A549 (cell line): ENCODE measurements around the gene ZNF205. TPM values are rescaled to one million over a fixed set of nuclear protein-coding genes. Genes with fewer than 3 reads are reported as not detected.
"Not testable (repeated sequence)": the region's sequence is repeated elsewhere in the genome, so short reads cannot be mapped to it uniquely, and the experiment has no call there.

Source experiments
- ATAC-seq, 2 experiments: fragments of 200-7000 bp in 1 of 2; fragments of >200 bp in 1 of 2; cut with Nextera tagmentation in 1 of 2; cut with Tn5 transposase in 1 of 2; 3 replicates each; pipeline versions ENCODE4 v1.8.0 to v1.9.1; 2018 to 2020; ENCODE audit warnings: mild to moderate bottlenecking in 1 of 2, moderate library complexity in 1 of 2
- CTCF ChIA-PET: fragments of 300-600 bp; sonication (Branson Sonifier 250); formaldehyde crosslinking; extraction: SDS; loops from one replicate; lab custom pipeline; 2021; ENCODE audit warnings: antibody characterized with exemption, inconsistent platforms; lab: Yijun Ruan, JAX
- POLR2A ChIA-PET: fragments of 350-600 bp; formaldehyde crosslinking; extraction: SDS; loops from one replicate; lab custom pipeline; 2021; ENCODE audit warnings: antibody characterized with exemption, inconsistent platforms; lab: Yijun Ruan, JAX
- DNase-seq, 2 experiments: peaks; one replicate each; pipeline versions ENCODE4 v3.0.0 to v3.0.0-alpha.2; 2011 to 2016; ENCODE audit warnings: low read depth in 1 of 2, low spot score in 1 of 2
- FAIRE-seq: peaks from 2 replicates; lab custom pipeline; 2011; peaks lifted over from hg19 to GRCh38; lab: Jason Lieb, UNC
- H3K27ac ChIP-seq, 2 experiments: fragments of >200 bp; sonication (Bioruptor Twin); formaldehyde crosslinking; 3 replicates each; pipeline ENCODE4 v1.5.1; 2016 to 2017
- H3K4me1 ChIP-seq: fragments of >200 bp; sonication (Bioruptor Twin); formaldehyde crosslinking; 3 replicates; pipeline ENCODE4 v1.6.1; 2016
- H3K4me2 ChIP-seq: fragments of >200 bp; sonication (Bioruptor Twin); formaldehyde crosslinking; 3 replicates; pipeline ENCODE4 v1.6.1; 2016
- H3K4me3 ChIP-seq: fragments of >200 bp; sonication (Bioruptor Twin); formaldehyde crosslinking; 3 replicates; pipeline ENCODE4 v1.5.1; 2016
- H3K9me3 ChIP-seq: fragments of >200 bp; sonication (Bioruptor Twin); formaldehyde crosslinking; 3 replicates; pipeline ENCODE4 v1.6.1; 2016
- CBX2 ChIP-seq: fragments of 200-600 bp; sonication (generic); IDR thresholded peaks from 2 replicates; pipeline ENCODE4 v1.6.1; 2016; ENCODE audit warnings: low read depth, mild to moderate bottlenecking, borderline replicate concordance
- CBX8 ChIP-seq: fragments of 200-600 bp; sonication (generic); IDR thresholded peaks from 2 replicates; pipeline ENCODE4 v1.6.1; 2016
- CHD2 ChIP-seq: fragments of 150-350 bp; IDR thresholded peaks from 2 replicates; pipeline ENCODE4 v1.6.1; 2014; ENCODE audit warnings: low read length; ENCODE audit not compliant: partially characterized antibody
- EP300 ChIP-seq, 2 experiments: fragments of >200 bp; sonication (Bioruptor Twin); formaldehyde crosslinking; IDR thresholded peaks; 2 replicates in 1 of 2; 3 replicates in 1 of 2; pipeline ENCODE4 v1.6.1; 2016 to 2017
- ESRRA ChIP-seq: fragments of 150-350 bp; IDR thresholded peaks from 2 replicates; pipeline ENCODE4 v1.6.1; 2014; ENCODE audit warnings: mild to moderate bottlenecking, low read length, borderline replicate concordance
- FOSB ChIP-seq: fragments of 250-450 bp; sonication (Bioruptor Pico); IDR thresholded peaks from 2 replicates; pipeline ENCODE4 v1.5.0; 2020; ENCODE audit warnings: mild to moderate bottlenecking, moderate library complexity
- JUN ChIP-seq, 2 experiments: fragments of >200 bp; sonication (Bioruptor Twin); formaldehyde crosslinking; IDR thresholded peaks; 2 replicates in 1 of 2; 3 replicates in 1 of 2; pipeline ENCODE4 v1.6.1; 2016 to 2017
- KDM1A ChIP-seq: fragments of 200-600 bp; sonication (generic); IDR thresholded peaks from 2 replicates; pipeline ENCODE4 v1.6.1; 2016; ENCODE audit warnings: low read depth, mild to moderate bottlenecking
- MAFK ChIP-seq: fragments of 450-650 bp; IDR thresholded peaks from 2 replicates; pipeline ENCODE4 v1.6.1; 2014; ENCODE audit not compliant: partially characterized antibody
- MAZ ChIP-seq: fragments of 150-350 bp; IDR thresholded peaks from 2 replicates; pipeline ENCODE4 v1.6.1; 2014; ENCODE audit warnings: antibody characterized with exemption, low read depth, low read length, borderline replicate concordance
- NFE2L2 ChIP-seq: fragments of 150-350 bp; conservative IDR thresholded peaks from 2 replicates; pipeline ENCODE4 v1.6.1; 2014; ENCODE audit warnings: low read length
- NR3C1 ChIP-seq: fragments of >200 bp; sonication (Bioruptor Twin); formaldehyde crosslinking; IDR thresholded peaks from 3 replicates; pipeline ENCODE4 v1.6.1; 2017
- POLR2A ChIP-seq: IDR thresholded peaks from 2 replicates; pipeline ENCODE4 v1.6.1; 2012; ENCODE audit warnings: mild to moderate bottlenecking, low read length
- RFX5 ChIP-seq: fragments of 450-650 bp; IDR thresholded peaks from 2 replicates; pipeline ENCODE4 v1.7.1; 2014; ENCODE audit warnings: antibody characterized with exemption, mild to moderate bottlenecking, moderate library complexity
- RNF2 ChIP-seq: fragments of 200-600 bp; sonication (generic); IDR thresholded peaks from 2 replicates; pipeline ENCODE4 v1.6.1; 2016; ENCODE audit warnings: low read depth, mild to moderate bottlenecking, antibody characterized with exemption, moderate library complexity, borderline replicate concordance
- SMC3 ChIP-seq: fragments of >200 bp; sonication (Bioruptor Twin); formaldehyde crosslinking; IDR thresholded peaks from 3 replicates; pipeline ENCODE4 v1.6.1; 2018; ENCODE audit warnings: inconsistent platforms
- WGBS: methylation state at CpG from one replicate; pipeline ENCODE4 v1.1.6; 2017; ENCODE audit errors: missing lambda C conversion rate; 5-methylcytosine and 5-hydroxymethylcytosine counted together
- polyA plus RNA-seq, 4 experiments: library from polyadenylated mRNA; depleted of rRNA in 3 of 4; stranded (reverse); fragments of >200 nt; fragmentation: RNase III in 1 of 4; extraction: RNeasy Plus Mini Kit Qiagen cat#74134 plus additional on column Dnase treatment in 1 of 4; gene quantifications; 2 replicates in 3 of 4; 3 replicates in 1 of 4; pipeline ENCODE4 v1.2.3, GENCODE V29; 2011 to 2017
- TF ChIP-seq, protein P1 (sequence below): fragments of 250-450 bp; sonication (Bioruptor Pico); IDR thresholded peaks from 2 replicates; pipeline ENCODE4 v1.5.0; 2020; ENCODE audit warnings: low read depth, mild to moderate bottlenecking, moderate library complexity
- TF ChIP-seq, protein P2 (sequence below): fragments of 150-350 bp; IDR thresholded peaks from 2 replicates; pipeline ENCODE4 v1.6.1; 2014; ENCODE audit warnings: low read depth, mild to moderate bottlenecking, low read length
- TF ChIP-seq, protein P3 (sequence below): fragments of 450-650 bp; IDR thresholded peaks from 2 replicates; pipeline ENCODE4 v1.6.1; 2014; ENCODE audit warnings: antibody characterized with exemption
- TF ChIP-seq, protein P4 (sequence below): IDR thresholded peaks from 2 replicates; pipeline ENCODE4 v1.6.1; 2012; ENCODE audit warnings: low read depth, borderline replicate concordance
- TF ChIP-seq, protein P5 (sequence below): fragments of >200 bp; sonication (Bioruptor Twin); formaldehyde crosslinking; IDR thresholded peaks from 3 replicates; pipeline ENCODE4 v1.5.1; 2016
- TF ChIP-seq, protein P6 (sequence below): IDR thresholded peaks from 2 replicates; pipeline ENCODE4 v1.6.1; 2012
- TF ChIP-seq, protein P7 (sequence below): IDR thresholded peaks from 2 replicates; pipeline ENCODE4 v1.6.1; 2012

ZNF205 gene
- polyA plus RNA-seq, 2 of the 4 experiments (the other 2 are of a cell fraction) = 4.3 to 9.6 TPM

DNA sequence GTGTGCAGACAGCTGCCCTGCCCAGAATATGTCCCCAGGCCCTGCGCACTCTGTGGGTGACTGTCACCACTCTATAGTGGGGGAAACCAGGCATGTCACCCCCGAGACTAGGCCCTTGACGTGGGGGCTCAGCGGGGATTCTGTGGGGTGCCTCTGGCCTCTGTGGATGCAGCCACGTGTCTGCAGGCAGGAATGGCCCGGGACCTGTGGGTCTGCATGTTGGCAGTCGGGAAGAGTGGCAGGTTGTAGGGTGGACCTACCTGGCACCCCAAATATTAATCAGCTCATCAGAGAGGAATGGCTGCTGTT, 46.0 kb upstream of the ZNF205 start:
- H3K4me2 ChIP-seq = no peak overlapping the region
- ChIA-PET POLR2A (no interaction called here), CTCF (interaction anchor here (1.3 to 12.4 kb wide), 5 partner anchors 23 to 63 kb away, joined by 4 to 186 read pairs (median 6); partner anchors contain the start of genes ZNF213 and ZSCAN10)
- no peak for ATAC-seq
- DNase-seq = no peak
- WGBS = 88% methylated on average over 3 of the region's 7 CpGs
- H3K9me3 ChIP-seq = no peaks in the 10 kb centered on the region
- TF ChIP-seq, protein P1, sequence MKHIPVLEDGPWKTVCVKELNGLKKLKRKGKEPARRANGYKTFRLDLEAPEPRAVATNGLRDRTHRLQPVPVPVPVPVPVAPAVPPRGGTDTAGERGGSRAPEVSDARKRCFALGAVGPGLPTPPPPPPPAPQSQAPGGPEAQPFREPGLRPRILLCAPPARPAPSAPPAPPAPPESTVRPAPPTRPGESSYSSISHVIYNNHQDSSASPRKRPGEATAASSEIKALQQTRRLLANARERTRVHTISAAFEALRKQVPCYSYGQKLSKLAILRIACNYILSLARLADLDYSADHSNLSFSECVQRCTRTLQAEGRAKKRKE (CRISPR knock-in tag) = no peak
- TF ChIP-seq FOSB (CRISPR knock-in tag) (no peak), MAZ (no peak), NFE2L2 (no peak)
- H3K4me3 ChIP-seq = no peak overlapping the region
- H3K27ac ChIP-seq = peak overlapping the region in 1 of 2 experiments; percentile 69; a peak in 2 of 6 replicates
- FAIRE-seq = no peak
- peaks cover 17% of the 10 kb centered on the region for H3K4me1 ChIP-seq

DNA sequence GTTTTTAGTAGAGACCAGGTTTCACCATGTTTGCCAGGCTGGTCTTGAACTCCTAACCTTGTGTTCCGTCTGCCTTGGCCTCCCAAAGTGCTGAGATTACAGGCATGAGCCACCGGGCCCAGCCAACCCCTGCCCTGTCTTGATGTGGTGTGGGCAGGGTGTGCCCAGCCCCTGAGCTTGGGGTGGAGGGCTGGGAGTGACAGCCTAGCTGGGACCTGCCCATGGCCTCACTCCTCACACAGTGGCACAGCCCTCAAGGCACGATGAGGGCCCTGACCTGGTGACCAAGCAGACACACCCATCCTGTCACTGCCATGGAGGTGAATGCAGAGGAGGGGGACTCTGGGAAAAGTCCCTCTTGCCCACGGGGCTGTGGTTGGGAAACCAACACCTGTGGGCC, 43.9 kb upstream of the ZNF205 start:
- WGBS = 75% methylated on average over 4 of the region's 4 CpGs
- TF ChIP-seq NR3C1 (no peak), POLR2A (no peak), SMC3 (no peak), CHD2 (no peak), ESRRA (no peak), EP300 (IDR thresholded peaks at IDR 0.05) (no peak), CBX8 (no peak), KDM1A (no peak), JUN (IDR thresholded peaks at IDR 0.05) (no peak), RNF2 (no peak), CBX2 (no peak), MAFK (no peak), RFX5 (no peak)
- TF ChIP-seq, protein P2, sequence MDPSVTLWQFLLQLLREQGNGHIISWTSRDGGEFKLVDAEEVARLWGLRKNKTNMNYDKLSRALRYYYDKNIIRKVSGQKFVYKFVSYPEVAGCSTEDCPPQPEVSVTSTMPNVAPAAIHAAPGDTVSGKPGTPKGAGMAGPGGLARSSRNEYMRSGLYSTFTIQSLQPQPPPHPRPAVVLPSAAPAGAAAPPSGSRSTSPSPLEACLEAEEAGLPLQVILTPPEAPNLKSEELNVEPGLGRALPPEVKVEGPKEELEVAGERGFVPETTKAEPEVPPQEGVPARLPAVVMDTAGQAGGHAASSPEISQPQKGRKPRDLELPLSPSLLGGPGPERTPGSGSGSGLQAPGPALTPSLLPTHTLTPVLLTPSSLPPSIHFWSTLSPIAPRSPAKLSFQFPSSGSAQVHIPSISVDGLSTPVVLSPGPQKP = no peak
- TF ChIP-seq, protein P3, sequence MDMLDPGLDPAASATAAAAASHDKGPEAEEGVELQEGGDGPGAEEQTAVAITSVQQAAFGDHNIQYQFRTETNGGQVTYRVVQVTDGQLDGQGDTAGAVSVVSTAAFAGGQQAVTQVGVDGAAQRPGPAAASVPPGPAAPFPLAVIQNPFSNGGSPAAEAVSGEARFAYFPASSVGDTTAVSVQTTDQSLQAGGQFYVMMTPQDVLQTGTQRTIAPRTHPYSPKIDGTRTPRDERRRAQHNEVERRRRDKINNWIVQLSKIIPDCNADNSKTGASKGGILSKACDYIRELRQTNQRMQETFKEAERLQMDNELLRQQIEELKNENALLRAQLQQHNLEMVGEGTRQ = no peak
- TF ChIP-seq, protein P4, sequence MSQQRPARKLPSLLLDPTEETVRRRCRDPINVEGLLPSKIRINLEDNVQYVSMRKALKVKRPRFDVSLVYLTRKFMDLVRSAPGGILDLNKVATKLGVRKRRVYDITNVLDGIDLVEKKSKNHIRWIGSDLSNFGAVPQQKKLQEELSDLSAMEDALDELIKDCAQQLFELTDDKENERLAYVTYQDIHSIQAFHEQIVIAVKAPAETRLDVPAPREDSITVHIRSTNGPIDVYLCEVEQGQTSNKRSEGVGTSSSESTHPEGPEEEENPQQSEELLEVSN = no peak
- TF ChIP-seq, protein P5, sequence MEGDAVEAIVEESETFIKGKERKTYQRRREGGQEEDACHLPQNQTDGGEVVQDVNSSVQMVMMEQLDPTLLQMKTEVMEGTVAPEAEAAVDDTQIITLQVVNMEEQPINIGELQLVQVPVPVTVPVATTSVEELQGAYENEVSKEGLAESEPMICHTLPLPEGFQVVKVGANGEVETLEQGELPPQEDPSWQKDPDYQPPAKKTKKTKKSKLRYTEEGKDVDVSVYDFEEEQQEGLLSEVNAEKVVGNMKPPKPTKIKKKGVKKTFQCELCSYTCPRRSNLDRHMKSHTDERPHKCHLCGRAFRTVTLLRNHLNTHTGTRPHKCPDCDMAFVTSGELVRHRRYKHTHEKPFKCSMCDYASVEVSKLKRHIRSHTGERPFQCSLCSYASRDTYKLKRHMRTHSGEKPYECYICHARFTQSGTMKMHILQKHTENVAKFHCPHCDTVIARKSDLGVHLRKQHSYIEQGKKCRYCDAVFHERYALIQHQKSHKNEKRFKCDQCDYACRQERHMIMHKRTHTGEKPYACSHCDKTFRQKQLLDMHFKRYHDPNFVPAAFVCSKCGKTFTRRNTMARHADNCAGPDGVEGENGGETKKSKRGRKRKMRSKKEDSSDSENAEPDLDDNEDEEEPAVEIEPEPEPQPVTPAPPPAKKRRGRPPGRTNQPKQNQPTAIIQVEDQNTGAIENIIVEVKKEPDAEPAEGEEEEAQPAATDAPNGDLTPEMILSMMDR = no peak
- TF ChIP-seq, protein P6, sequence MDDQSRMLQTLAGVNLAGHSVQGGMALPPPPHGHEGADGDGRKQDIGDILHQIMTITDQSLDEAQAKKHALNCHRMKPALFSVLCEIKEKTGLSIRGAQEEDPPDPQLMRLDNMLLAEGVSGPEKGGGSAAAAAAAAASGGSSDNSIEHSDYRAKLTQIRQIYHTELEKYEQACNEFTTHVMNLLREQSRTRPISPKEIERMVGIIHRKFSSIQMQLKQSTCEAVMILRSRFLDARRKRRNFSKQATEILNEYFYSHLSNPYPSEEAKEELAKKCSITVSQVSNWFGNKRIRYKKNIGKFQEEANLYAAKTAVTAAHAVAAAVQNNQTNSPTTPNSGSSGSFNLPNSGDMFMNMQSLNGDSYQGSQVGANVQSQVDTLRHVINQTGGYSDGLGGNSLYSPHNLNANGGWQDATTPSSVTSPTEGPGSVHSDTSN = no peak
- TF ChIP-seq, protein P7, sequence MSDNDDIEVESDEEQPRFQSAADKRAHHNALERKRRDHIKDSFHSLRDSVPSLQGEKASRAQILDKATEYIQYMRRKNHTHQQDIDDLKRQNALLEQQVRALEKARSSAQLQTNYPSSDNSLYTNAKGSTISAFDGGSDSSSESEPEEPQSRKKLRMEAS = no peak
- DNase-seq = no peak
- Histone ChIP-seq H3K9me3 (no peaks in the 10 kb centered on the region), H3K4me3 (no peak overlapping the region), H3K4me1 (peaks cover 17% of the 10 kb centered on the region), H3K4me2 (no peak overlapping the region), H3K27ac (no peak overlapping the region)
- POLR2A ChIA-PET = no interaction called here
- FAIRE-seq = no peak
- CTCF ChIA-PET = interaction anchor here (1.2 kb wide), 1 partner anchor 34 kb away, joined by 5 read pairs; no protein-coding TSS in a partner anchor
- no peak for ATAC-seq

DNA sequence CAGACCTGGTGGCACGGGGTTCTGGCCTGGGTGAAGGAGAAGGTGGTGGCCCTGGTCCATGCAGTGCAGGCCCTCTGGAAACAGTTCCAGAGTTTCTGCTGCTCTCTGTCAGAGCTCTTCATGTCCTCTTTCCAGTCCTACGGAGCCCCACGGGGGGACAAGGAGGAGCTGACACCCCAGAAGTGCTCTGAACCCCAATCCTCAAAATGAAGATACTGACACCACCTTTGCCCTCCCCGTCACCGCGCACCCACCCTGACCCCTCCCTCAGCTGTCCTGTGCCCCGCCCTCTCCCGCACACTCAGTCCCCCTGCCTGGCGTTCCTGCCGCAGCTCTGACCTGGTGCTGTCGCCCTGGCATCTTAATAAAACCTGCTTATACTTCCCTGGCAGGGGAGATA, 43.2 kb upstream of the ZNF205 start:
- CTCF ChIA-PET = interaction anchor here (1.1 to 1.9 kb wide), 2 partner anchors 19 to 22 kb away, joined by 3 to 4 read pairs; no protein-coding TSS in a partner anchor
- POLR2A ChIA-PET, H3K4me3 ChIP-seq, H3K27ac ChIP-seq, DNase-seq, FAIRE-seq, H3K4me2 ChIP-seq, ATAC-seq, H3K9me3 ChIP-seq: not testable (repeated sequence)
- H3K4me1 ChIP-seq = peaks cover 17% of the 10 kb centered on the region
- 74% methylated on average over 7 of the region's 11 CpGs for WGBS
